8988T (cell line): ENCODE data around the gene LIN7B.
"Not testable (repeated sequence)": the region's sequence is repeated elsewhere in the genome, so short reads cannot be mapped to it uniquely, and the experiment has no call there.

ENCODE experiments used
- DNase-seq: peaks from one replicate; pipeline ENCODE4 v3.0.0; 2011

Gene LIN7B, protein sequence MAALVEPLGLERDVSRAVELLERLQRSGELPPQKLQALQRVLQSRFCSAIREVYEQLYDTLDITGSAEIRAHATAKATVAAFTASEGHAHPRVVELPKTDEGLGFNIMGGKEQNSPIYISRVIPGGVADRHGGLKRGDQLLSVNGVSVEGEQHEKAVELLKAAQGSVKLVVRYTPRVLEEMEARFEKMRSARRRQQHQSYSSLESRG

DNA sequence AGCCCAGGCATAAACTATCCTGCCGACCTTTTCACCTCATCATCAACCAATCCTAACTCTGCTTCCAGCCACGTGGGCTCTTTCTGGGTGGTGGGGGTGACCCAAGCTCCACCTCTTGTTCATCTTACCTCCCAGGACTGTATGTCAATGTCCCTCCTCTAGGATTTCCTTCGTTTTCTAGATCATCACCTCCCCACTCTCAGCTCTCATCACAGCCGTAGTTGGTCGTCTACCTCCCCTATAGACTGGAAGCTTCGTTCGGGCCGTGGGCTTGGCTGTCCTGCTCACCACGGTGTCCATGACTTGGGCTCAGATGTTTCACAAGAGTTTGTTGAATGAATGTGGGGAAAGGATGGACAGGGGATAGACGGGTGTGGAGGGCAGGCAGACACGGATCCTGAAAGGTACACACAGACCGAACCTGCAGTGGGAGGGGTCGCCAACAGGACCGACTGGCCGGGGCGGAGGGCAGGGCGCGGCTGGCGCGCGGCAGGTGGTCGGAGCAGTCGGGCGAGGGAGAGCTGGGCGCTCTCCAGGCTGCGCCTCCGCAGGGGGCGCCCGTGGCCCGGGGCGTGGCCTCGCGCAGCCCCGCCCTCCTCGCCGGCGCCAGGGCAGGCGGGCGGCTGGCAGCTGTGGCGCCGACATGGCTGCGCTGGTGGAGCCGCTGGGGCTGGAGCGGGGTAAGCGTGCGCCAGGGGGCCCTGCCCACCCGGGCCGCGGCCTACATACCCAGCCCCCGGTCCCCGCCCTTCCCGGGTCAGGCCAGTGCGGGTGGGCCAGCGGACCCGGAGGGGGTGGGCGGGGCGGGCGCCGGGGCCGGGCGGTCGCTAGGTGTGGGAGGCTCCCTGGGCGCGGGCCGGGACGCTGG lies at the start of gene LIN7B:
LIN7B (plus strand) TSS at position 609 of the 868 bp plus-strand sequence; CDS start at position 644, 35 bp downstream.
- DNase-seq = peak; percentile 90

DNA sequence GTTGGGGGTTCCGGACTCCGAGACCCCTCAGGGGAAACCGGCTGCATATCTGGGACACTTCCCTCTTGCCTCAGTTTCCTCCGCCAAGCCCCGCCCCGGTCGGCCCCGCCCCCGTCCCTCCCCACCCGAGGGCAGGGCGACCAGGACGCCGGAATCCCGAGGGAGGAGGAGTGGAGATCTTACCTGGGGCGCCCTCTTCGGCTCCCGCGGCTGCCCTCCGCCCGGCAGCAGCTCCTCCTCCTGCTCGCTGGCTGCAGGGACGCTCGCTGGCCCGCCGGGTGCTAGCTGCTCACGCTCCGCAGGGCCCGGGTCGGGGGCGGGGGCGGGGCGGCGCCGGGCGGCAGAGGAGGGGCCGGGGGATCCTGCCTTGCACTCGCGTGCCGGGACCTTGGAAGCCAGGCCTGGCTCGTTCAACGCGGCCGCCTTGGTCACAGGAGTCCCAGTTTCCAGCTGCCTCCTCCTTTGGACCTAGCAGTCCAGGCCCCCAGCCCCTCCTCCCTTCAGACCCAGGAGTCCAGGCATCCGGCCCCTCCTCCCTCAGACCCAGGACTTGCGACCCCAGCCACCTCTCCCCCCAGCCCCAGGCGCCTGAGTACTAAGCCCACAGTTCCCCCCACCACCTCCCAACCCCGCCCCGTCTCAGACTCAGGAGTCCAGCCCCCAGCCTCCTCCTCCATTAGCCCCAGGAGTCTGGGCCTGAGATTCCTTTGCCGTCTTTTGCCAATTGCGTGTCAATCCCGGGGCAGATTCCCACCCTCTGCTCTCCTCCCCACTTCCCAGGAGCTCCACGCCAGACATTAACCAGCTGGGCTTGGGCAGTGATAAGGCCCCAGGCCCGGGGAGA lies 49.2 kb upstream of the LIN7B start, which contains the start of gene NTF4:
NTF4 (minus strand) TSS at position 51 of the 844 bp plus-strand sequence. CDS start 2,821 bp downstream, outside the sequence.
- peak; percentile 71 for DNase-seq

DNA sequence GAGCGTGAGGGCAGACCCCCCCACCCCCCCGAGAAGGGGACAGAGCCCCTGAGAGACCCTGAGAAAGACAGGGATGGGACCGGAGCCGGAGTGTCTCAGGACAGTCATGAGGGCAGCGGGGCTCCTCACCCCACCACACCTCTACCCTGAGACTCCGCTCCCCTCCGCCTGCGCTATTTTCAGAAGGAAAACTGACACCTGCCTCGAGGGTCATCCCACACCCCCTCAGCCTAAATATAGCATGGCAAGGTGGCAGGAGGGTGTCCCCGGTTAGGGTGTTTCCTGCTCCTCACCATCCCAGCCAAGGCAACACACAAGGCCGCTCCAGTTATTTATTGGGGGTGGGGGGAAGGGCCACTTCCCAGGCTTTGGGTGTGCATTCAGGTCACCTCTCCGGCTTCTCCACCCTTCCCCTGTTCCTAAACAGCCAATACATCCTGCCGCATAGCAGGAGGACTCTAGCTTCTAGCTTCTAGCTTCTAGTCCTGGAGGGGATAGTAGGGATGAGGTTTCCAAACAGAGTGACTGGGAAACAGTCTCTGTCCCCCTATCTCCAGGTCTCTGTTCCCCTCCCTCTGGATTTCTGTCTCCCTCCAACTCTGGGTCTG lies 48.2 kb upstream of the LIN7B start:
- DNase-seq = no peak

DNA sequence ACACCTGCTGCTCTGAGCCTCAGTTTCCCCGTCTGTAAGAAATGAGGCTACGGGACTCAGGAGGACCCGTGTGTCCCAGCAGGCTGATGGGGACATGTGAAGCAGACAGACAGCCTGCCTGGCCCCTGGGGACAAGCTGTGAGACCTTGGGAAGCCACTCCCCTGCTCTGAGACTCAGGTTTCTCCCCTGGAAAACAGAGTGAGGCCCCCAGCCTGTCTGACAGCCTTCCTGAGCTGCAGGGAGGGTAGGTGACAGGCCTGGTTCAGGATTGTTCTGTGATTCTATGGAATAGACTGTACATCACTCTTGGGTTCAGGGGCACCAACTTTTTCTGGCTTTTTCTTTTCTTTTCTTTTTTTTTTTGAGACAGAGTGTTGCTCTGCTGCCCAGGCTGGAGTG lies 46.6 kb upstream of the LIN7B start:
- no peak for DNase-seq

DNA sequence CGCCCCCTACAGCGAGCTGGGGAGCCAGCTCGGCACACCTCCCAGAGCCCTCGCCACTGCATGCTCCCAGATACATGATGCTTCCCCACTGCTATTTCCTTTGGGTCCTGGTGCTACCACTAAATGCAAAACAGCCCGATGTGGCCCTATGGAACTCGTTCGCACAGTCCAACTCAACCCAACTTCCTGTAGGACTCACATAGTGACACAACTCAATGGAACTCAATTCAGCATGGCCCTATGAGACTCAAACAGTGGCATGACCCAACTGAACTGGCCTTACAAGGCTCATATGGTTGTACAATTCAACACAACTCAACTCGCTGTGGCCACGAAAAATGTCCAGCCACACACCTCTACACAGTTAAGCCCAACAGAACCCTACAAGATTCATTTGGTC lies 45.1 kb upstream of the LIN7B start:
- no peak for DNase-seq

DNA sequence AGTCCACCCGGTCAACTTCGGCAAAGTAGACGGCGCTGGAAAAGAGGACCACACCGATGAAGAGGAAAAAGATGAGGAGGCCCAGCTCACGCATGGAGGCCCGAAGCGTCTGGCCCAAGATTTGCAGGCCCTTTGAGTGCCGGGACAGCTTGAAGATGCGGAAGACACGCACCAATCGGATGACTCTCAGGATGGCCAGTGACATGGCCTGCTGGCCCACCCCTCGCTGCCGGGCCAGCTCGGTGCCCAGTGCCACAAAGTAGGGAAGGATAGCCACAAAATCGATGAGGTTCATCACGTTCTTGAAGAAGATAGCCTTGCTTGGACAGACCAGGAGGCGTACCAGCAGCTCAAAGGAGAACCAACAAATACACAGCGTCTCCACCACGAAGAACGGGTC lies 43.8 kb upstream of the LIN7B start:
- DNase-seq = no peak

DNA sequence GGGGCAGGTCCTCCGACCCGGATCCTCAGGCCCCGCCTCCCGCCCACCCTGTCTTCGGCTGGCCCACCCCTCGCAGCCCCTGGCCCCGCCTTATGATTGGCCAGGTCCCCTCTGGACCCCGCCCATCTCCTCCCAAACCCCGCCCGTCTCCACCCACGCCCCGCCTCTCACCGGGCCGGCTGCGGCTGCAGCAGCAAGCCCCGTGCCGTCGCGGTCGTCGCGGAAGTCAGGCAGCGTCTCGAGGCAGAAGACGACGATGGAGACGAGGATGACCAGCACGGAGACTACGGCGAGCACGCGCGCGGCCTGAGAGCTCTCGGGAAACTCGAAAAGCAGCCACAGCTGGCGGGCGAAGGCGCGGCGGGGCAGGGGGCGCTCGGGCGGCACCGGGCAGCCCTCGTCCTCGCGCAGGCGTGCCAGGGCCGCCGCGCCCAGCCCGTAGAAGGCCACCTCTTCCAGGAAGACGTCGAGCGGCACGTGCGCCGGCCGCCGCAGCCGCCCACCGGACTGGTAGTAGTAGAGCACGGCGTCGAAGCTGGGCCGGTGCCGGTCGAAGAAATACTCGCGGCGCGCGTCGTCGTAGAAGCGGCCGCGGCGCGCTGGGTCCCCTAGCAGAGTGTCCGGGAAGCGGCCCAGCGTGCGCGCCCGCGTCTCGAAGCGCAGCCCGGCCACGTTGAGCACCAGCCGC lies 42.2 kb upstream of the LIN7B start:
- no peak for DNase-seq

DNA sequence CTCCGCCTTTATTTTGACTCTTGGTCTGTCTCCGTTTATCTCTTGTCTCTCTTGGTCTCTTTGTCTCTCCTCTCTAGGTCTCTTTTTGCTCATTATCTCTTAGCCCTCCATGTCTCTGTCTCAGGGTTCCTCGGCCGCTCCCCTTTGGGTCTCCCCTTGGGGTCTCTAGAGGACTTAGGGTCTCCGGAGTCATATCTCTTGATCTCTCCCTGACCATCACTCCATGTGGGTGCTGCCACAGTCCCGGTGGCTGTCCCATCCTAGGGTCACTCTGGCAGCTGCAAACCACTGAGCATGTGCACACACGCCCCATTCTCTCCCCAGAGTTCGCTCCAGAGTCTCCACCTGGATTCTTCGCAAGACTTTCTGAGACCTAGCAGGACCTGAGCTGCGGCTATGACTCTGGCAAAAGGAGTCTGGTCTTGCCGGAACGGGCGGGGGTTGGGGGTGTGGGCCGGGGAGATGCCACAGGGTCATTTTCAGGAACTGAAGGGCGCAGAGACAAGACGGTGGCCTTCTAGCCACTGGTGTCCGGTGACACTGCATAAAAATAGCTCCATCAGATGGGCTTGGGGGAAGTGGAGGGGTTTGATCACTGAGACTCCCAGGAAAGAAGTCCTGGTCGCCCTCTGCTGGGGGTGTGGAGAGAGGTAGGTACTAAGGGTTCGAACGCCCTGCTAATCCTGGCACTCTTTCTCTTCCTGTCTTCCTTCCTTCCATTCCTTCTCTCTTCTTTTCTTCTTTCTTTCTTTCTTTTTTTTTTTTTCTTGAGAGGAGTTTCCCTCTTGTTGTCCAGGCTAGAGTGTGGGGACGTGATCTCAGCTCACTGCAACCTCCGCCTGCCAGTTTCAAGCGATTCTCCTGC lies 40.4 kb upstream of the LIN7B start:
- DNase-seq = peak; percentile 75

DNA sequence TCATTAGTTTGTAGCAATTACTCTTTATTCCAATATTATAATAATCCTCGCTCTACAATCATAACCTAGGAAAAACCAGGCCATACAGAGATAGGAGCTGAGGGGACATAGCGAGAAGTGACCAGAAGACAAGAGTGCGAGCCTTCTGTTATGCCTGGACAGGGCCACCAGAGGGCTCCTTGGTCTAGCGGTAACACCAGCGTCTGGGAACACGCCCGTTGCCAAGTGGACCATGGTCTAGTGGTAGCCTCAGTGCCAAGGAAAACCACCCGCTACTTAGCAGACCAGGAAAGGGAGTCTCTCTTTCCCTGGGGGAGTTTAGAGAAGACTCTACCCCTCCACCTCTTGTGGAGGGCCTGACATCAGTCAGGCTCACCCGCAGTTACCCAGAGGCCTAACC lies 39.3 kb upstream of the LIN7B start:
- not testable (repeated sequence) for DNase-seq

DNA sequence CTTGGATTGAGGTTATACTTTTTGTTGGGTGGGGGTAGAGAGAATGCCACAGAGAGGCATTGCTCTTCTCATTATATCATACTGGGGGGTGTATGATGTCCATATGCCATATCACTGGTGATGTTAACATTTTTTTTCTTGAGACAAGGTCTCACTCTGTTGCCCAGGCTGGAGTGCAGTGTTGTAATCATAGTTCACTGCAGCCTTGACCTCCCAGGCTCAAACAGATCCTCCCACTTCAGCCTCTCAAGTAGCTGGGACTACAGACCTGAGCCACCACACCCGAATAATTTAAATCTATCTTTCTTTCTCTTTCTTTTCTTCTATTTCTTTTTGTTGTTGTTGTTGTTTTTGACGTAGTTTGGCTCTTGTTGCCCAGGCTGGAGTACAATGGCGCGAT lies 33.8 kb upstream of the LIN7B start:
- no peak for DNase-seq

DNA sequence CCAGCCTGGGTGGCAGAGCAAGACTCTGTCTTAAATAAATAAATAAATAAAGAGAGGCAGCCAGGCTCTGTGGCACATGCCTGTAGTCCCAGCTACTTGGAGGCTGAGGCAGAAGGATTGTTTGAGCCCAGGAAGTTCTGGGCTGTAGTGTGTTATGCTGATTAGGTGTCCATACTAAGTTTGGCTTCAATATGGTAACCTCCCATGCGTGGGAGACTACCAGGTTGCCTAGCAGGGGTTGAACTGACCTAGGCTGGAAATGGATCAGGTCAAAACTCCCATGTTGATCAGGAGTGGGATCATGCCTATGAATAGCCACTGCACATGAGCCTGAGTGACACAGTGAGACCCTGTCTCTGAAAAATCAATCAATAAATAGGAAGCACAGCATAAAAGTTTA lies 32.9 kb upstream of the LIN7B start:
- no peak for DNase-seq

DNA sequence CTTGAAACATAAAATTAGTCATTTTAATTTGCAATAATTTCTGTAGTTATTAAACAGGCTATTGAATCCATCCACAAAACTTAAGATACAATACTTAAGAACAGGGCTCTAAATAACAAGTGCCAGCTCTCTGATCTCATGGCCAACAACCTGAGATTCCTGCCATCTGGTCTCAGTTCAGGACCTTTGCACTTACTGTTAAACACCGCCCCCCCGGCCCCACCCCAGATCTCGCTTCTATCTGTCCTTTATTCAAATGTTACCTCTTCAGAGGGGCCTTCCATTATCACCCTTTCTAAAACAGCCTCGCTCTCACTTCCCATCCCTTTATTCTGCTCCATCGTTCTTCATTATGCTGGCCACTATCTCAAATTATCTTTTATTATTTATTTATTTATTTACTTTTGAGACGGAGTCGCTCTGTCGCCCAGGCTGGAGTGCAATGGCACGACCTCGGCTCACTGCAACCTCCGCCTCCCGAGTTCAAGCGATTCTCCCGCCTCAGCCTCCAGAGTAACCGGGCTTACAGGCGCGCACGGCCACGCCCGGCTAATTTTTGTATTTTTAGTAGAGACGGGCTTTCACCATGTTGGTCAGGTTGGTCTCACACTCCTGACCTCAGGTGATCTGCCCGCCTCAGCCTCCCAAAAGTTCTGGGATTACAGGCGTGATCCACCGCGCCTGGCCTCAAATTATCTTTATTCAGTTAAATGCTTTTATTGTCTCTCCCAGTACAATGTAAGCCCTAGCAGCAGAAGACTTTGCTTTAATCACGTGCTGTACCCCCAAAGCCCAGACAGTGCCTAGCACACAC lies 29.8 kb upstream of the LIN7B start:
- no peak for DNase-seq

DNA sequence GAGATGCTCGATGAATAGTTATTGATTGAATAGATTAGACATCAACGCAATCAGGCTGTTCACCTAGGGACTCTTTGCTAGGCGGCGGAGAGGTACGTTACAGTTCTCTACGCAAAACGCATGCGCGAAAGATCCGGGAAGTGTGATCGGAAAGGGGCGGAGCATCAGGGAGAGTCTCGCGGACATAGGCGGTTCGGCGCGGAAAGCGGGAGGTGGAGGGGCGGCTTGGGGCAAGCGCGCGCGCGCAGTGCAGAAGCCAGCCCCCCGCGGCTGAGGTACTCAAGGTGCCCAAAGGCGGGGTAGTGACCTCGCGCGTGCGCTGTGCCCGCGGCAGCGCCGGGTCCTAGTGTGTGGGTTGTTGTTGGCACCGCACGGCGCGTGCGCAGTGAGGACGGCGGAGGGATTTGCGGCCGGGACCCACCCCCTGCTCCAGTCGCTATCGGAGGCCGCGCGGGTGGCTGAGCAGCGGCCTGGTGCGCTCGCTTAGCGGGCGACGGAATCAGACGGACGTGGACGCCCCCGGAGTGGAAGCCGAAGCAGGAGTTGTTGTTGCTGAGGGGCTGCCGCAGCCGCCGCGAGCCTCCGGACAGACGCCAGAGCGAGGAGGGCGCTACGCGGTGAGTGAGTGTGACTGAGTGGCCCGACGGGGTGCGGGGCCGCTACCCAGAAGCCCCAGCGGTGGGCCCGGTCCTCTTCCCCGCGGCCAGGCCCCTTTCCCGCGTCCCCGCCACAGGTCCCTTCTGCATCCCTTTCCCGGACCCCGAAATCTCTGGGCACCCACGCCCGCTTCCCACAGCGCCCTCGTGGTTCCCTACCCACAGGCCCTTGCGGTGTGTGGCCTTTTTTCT lies 28.9 kb upstream of the LIN7B start, which contains the start of gene SNRNP70:
SNRNP70 (plus strand) TSS at position 432 of the 848 bp plus-strand sequence. CDS start 964 bp downstream, outside the sequence.
- DNase-seq = peak; percentile 93

DNA sequence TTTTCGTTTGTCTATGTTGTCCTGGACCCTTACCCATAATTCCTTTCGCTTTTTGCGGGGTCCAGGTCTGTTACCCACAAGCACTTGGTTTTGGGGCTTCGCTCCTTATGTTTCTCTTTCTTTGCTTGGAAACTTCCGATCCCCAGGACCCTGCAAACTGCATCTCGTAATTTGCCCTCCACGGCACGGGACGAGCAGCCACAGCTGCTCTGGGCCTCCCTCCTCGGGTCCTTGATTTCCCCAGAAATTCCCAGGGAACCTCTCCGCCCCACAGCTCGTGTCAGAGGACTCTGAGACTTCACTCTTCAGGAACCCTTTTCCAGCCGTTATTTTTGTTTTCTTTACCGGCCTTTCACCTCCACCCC lies 28.3 kb upstream of the LIN7B start:
- DNase-seq = no peak

DNA sequence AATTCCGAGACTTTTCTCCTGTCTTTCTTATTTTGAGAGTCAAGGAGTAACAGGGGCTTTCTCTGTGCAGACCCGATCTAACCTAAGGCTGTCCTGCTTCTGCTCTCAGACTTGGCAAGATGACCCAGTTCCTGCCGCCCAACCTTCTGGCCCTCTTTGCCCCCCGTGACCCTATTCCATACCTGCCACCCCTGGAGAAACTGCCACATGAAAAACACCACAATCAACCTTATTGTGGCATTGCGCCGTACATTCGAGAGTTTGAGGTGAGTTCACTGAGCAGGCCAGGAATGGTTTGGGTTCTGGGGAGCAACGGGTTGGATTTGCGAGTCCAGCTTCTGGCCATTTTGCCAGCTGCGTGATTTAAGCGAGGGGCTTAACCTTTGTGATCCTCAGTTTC lies 27.9 kb upstream of the LIN7B start:
- no peak for DNase-seq

DNA sequence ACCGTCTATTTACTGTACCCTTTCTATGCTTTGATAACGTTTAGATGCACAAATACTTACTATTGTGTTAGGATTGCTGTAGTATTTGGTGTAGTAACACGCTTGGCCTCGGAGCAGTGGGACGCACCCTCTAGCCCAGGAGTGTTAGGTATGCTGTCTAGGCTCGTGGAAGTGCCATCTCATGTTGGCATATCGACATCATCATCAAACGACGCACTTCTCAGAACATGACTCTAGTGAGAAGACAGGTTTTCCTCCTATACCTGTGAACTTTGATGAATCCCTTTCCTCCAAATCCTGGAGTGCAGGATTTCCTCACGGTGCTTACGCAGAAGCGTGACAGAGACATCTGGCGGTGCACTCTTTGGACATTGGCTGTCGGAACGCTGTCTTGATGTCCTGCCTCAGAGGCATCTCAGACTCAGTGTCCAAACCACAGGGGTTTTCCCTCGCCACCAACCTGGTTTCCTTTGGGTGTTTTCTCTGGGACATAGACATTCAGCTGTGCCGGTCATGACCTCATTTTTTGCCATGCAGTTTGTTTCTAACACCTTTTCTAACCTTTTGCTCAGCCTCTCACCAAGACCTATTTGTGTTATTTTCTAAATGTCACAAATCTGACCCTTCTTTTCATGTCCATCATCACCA lies 22.7 kb upstream of the LIN7B start:
- DNase-seq = no peak

DNA sequence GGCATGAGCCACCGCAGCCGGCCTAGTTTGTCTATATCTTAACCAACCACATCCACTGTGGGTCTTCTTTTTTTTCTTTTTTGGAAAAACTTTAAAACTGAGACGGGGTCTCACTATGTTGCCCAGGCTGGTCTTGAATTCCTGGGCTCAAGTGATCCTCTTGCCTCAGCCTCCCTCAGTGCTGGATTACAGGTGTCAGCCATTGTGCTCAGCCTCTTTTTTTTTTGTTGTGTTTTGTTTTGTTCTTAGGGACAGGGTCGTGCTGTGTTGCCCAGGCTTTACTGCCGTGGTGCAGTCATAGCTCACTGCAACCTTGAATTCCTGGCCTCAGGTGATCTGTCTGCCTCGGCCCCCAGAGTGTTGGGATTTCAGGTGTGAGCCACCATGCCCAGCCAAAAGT lies 21.5 kb upstream of the LIN7B start:
- DNase-seq = no peak
